SH-SY5Y (cell line): ENCODE measurements around the gene RASL10A.

Experiments used
- GATA2 ChIP-seq: IDR thresholded peaks from 2 replicates; pipeline ENCODE4 v1.6.1; 2011; ENCODE audit warnings: mild to moderate bottlenecking, low read depth, low read length
- GATA3 ChIP-seq: IDR thresholded peaks from 2 replicates; pipeline ENCODE4 v1.6.1; 2011; ENCODE audit warnings: low read depth, mild to moderate bottlenecking, low read length, moderate library complexity

- TF ChIP-seq GATA2 (no peak), GATA3 (no peak)
Measured at GRCh38 chr22:29275167-29275566, 40.3 kb downstream of the RASL10A start.
